GM13976 (cell line): Measurements from ENCODE around the gene TNFRSF25.

ENCODE experiments used
- DNase-seq: peaks from one replicate; pipeline ENCODE4 v3.0.0; 2012; ENCODE audit warnings: low spot score
- in situ Hi-C: fragments of 300-500 bp; cut with MboI; formaldehyde crosslinking; loops from one replicate; pipeline ENCODE4 v1.12.0; 2022; ENCODE audit warnings: low sequenced_read_pairs, mixed read lengths, inconsistent platforms; ENCODE audit not compliant: unreplicated experiment
- TF ChIP-seq, protein P1 (sequence below): IDR thresholded peaks from 2 replicates; pipeline ENCODE4 v1.5.1; 2012; ENCODE audit warnings: borderline replicate concordance, mild to moderate bottlenecking; ENCODE audit not compliant: insufficient read depth; ENCODE audit errors: extremely low read depth, missing control alignments, control extremely low read depth

TNFRSF25 gene

GRCh38 chr1:6464514-6464836 lies 1.5 kb downstream of the TNFRSF25 start:
- no peak for DNase-seq
- in situ Hi-C loops = no loop called here
- TF ChIP-seq, protein P1, sequence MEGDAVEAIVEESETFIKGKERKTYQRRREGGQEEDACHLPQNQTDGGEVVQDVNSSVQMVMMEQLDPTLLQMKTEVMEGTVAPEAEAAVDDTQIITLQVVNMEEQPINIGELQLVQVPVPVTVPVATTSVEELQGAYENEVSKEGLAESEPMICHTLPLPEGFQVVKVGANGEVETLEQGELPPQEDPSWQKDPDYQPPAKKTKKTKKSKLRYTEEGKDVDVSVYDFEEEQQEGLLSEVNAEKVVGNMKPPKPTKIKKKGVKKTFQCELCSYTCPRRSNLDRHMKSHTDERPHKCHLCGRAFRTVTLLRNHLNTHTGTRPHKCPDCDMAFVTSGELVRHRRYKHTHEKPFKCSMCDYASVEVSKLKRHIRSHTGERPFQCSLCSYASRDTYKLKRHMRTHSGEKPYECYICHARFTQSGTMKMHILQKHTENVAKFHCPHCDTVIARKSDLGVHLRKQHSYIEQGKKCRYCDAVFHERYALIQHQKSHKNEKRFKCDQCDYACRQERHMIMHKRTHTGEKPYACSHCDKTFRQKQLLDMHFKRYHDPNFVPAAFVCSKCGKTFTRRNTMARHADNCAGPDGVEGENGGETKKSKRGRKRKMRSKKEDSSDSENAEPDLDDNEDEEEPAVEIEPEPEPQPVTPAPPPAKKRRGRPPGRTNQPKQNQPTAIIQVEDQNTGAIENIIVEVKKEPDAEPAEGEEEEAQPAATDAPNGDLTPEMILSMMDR = no peak

- in situ Hi-C loops = no loop called here
- DNase-seq = no peak
- TF ChIP-seq, protein P1 = no peak
These were observed 2.9 kb downstream of the TNFRSF25 start for GRCh38 chr1:6463120-6463412.

- TF ChIP-seq, protein P1 = no peak
These were observed 3.4 kb downstream of the TNFRSF25 start for GRCh38 chr1:6462412-6463119.

DNA sequence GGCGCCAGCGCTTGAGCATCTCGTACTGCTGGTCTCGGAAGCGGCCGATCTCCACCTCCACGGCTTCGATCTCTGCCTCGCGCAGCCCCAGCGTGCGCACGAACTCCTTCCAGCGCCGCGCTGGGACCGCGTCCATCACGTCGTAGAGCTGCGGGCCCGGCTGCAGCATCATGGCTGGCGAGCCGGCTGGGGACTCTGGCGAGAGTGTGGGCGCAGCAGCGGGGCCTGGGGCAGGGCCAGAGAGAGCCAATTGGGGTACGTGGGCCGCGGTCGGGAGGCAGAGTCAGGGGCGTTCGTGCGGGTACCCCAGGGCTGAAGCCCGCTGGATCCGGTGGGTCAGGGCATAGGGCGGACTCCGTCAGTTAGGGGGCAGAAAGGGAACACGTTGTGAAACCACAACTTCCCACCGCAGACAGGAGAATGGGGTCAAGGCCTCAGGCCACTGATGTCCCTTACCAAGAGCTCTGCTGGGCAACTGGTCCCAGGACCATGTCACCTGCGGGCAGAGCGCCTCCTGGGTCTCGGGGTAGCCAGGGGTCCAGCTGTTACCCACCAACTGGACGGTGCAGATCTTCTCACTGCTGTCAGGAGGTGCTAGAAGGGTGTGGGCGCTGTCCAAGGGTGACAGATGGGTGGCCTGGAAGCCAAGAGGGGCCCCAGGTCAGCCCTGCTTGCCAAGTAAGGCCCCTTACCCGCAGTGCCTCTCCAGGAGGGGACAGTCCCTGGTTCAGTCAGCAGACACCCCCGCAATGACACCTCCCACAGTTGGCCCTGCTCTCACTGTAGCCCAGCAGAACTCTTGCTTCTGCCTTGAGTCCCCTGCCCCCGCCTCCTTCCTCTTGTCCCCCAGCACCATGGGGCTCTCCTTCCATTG lies 4.2 kb downstream of the TNFRSF25 start:
- DNase-seq = no peak
- in situ Hi-C loops = no loop called here
- TF ChIP-seq, protein P1 = no peak

More at GRCh38 chr1:6462412-6463119, 3.4 kb downstream of the TNFRSF25 start:
- DNase-seq = no peak
- in situ Hi-C loops = no loop called here

- in situ Hi-C loops = no loop called here
- no peak for DNase-seq
- TF ChIP-seq, protein P1 = no peak
These were observed 4.9 kb downstream of the TNFRSF25 start for GRCh38 chr1:6461051-6461530.

GRCh38 chr1:6460301-6461050 lies 5.5 kb downstream of the TNFRSF25 start:
- in situ Hi-C loops = no loop called here
- DNase-seq = peak; percentile 83
- TF ChIP-seq, protein P1 = no peak
